Osteocyte (in vitro differentiated cells): Measurements from ENCODE around the gene ZPR1. TPM values are rescaled to one million over a fixed set of nuclear protein-coding genes. Genes with fewer than 3 reads are reported as not detected.

Experiments used
- DNase-seq: peaks from one replicate; pipeline ENCODE4 v3.0.0; 2021; ENCODE audit warnings: mixed read lengths; ENCODE audit not compliant: unreplicated experiment; ENCODE audit errors: extremely low spot score
- H3K27ac Mint-ChIP-seq: one replicate; pipeline ENCODE4 v1.8.0; 2021; ENCODE audit warnings: mild to moderate bottlenecking, mixed read lengths; ENCODE audit not compliant: unreplicated experiment
- H3K27me3 Mint-ChIP-seq: one replicate; pipeline ENCODE4 v1.8.0; 2021; ENCODE audit warnings: mixed read lengths; ENCODE audit not compliant: unreplicated experiment
- H3K36me3 Mint-ChIP-seq: one replicate; pipeline ENCODE4 v1.8.0; 2021; ENCODE audit warnings: mixed read lengths; ENCODE audit not compliant: unreplicated experiment
- H3K4me1 Mint-ChIP-seq: one replicate; pipeline ENCODE4 v1.8.0; 2021; ENCODE audit warnings: mixed read lengths; ENCODE audit not compliant: unreplicated experiment
- H3K4me3 Mint-ChIP-seq: one replicate; pipeline ENCODE4 v1.8.0; 2021; ENCODE audit warnings: mild to moderate bottlenecking, moderate library complexity, mixed read lengths; ENCODE audit not compliant: unreplicated experiment
- H3K9me3 Mint-ChIP-seq: one replicate; pipeline ENCODE4 v1.8.0; 2021; ENCODE audit warnings: mixed read lengths; ENCODE audit not compliant: unreplicated experiment
- CTCF ChIP-seq: fragments of 200-600 bp; sonication (generic); IDR thresholded peaks from 2 replicates; pipeline ENCODE4 v1.5.0; 2021; ENCODE audit warnings: antibody characterized with exemption, mild to moderate bottlenecking, moderate library complexity
- total RNA-seq: library from RNA; stranded (reverse); gene quantifications from 2 replicates; pipeline ENCODE4 v1.2.1, GENCODE V29; 2021

ZPR1 gene
- total RNA-seq, 1 donor from 2014 or later: 35.1 TPM

- H3K4me3 Mint-ChIP-seq: no peak overlapping the region
These were observed 7.0 kb upstream of the ZPR1 start for GRCh38 chr11:116794851-116795250.

GRCh38 chr11:116793772-116794097 lies 5.9 kb upstream of the ZPR1 start:
- Mint-ChIP-seq H3K4me3 (no peak overlapping the region), H3K27me3 (peaks cover 4% of the 10 kb centered on the region), H3K27ac (no peak overlapping the region)

More at GRCh38 chr11:116794851-116795250, 7.0 kb upstream of the ZPR1 start:
- H3K36me3 Mint-ChIP-seq: no peaks in the 10 kb centered on the region
- no peak overlapping the region for H3K27ac Mint-ChIP-seq
- H3K4me1 Mint-ChIP-seq: no peaks in the 10 kb centered on the region
- peaks cover 14% of the 10 kb centered on the region for H3K27me3 Mint-ChIP-seq
- no peaks in the 10 kb centered on the region for H3K9me3 Mint-ChIP-seq
- no peak for TF ChIP-seq CTCF
- no peak for DNase-seq

GRCh38 chr11:116792869-116793771 lies 5.3 kb upstream of the ZPR1 start:
- H3K36me3 Mint-ChIP-seq: no peaks in the 10 kb centered on the region
- DNase-seq: peak; percentile 36
- H3K9me3 Mint-ChIP-seq: no peaks in the 10 kb centered on the region
- H3K4me3 Mint-ChIP-seq: no peak overlapping the region
- no peaks in the 10 kb centered on the region for H3K27me3 Mint-ChIP-seq
- no peak for TF ChIP-seq CTCF
- peaks cover 6% of the 10 kb centered on the region for H3K4me1 Mint-ChIP-seq
- H3K27ac Mint-ChIP-seq: no peak overlapping the region

More at GRCh38 chr11:116793772-116794097, 5.9 kb upstream of the ZPR1 start:
- no peaks in the 10 kb centered on the region for H3K36me3 Mint-ChIP-seq
- no peak for DNase-seq
- no peaks in the 10 kb centered on the region for H3K9me3 Mint-ChIP-seq
- H3K4me1 Mint-ChIP-seq: no peaks in the 10 kb centered on the region
- no peak for TF ChIP-seq CTCF

- no peak for TF ChIP-seq CTCF
These were observed 4.5 kb upstream of the ZPR1 start for GRCh38 chr11:116792144-116792868.

GRCh38 chr11:116791813-116792143 lies 4.0 kb upstream of the ZPR1 start, which contains the start of gene APOA5:
Gene APOA5, minus strand, starts transcription at chr11:116791879. Its CDS starts 19 bp downstream, at chr11:116791860.
- H3K9me3 Mint-ChIP-seq: no peaks in the 10 kb centered on the region
- no peaks in the 10 kb centered on the region for H3K36me3 Mint-ChIP-seq
- no peak within 1 kb of the TSS for H3K4me3 Mint-ChIP-seq

More at GRCh38 chr11:116792144-116792868, 4.5 kb upstream of the ZPR1 start:
- Mint-ChIP-seq H3K4me1 (peaks cover 6% of the 10 kb centered on the region), H3K9me3 (no peaks in the 10 kb centered on the region), H3K4me3 (no peak overlapping the region), H3K27me3 (no peaks in the 10 kb centered on the region), H3K27ac (no peak overlapping the region), H3K36me3 (no peaks in the 10 kb centered on the region)
- DNase-seq: peak; percentile 64

More at GRCh38 chr11:116791813-116792143, 4.0 kb upstream of the ZPR1 start, which contains the start of gene APOA5:
- Mint-ChIP-seq H3K27me3 (no peaks in the 10 kb centered on the region), H3K4me1 (peaks cover 11% of the 10 kb centered on the region), H3K27ac (no peak within 1 kb of the TSS)
- TF ChIP-seq CTCF: no peak
- no peak for DNase-seq
